ENCODE measurements around the gene CDK6.

DNA sequence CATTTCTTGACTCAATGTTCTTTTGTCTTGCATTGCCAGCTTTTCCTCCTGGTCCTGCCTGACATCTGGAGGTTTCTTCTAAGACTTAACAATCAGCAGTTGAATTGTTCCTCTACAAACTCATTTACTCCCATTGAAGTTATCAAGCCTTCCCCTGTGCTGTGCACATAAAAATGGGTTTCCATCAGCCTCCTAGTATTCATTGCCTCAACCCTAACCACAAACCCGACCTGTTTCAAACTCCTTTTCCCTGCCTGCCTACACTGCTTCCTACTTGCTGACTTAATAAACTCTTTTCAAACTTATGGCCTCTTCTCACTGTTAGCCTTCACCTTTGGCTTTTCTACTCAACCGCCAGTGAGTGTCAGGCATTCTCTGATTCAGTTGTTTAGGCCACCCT is 9.4 kb upstream of the CDK6 start:
- TF ChIP-seq, protein P1, sequence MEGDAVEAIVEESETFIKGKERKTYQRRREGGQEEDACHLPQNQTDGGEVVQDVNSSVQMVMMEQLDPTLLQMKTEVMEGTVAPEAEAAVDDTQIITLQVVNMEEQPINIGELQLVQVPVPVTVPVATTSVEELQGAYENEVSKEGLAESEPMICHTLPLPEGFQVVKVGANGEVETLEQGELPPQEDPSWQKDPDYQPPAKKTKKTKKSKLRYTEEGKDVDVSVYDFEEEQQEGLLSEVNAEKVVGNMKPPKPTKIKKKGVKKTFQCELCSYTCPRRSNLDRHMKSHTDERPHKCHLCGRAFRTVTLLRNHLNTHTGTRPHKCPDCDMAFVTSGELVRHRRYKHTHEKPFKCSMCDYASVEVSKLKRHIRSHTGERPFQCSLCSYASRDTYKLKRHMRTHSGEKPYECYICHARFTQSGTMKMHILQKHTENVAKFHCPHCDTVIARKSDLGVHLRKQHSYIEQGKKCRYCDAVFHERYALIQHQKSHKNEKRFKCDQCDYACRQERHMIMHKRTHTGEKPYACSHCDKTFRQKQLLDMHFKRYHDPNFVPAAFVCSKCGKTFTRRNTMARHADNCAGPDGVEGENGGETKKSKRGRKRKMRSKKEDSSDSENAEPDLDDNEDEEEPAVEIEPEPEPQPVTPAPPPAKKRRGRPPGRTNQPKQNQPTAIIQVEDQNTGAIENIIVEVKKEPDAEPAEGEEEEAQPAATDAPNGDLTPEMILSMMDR (conservative IDR thresholded peaks at IDR 0.05; ENCODE audit: low read depth, low read length): no peak
- TF ChIP-seq EZH2 (IDR thresholded peaks at IDR 0.05; ENCODE audit: borderline replicate concordance, low read depth, low read length, poor library complexity, severe bottlenecking): no peak

Measured in A673 (cell line).